ENCODE data around the gene LUZP2.

LUZP2 gene

DNA sequence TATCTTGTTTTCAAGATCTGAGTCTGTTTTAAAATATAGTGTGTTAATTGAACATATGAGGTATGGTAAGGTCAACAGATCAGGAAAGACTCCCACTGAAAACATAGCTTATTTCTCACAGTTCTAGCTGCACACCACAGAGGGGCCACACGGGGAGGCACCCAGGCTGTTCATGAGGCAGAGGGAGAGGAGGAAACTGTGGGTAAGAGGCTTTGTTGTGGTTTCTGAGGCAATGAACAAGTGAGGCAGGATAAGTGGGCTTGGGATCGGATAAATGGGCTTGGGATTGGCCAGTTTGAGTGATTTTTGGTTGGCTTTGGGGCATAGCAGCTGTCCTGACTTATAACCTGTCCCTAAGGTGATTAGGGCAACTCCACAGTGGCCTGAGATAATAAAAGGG, 242.1 kb downstream of the LUZP2 start:
- no peak overlapping the region for H3K27ac ChIP-seq
- no peak for TF ChIP-seq ZFX (IDR thresholded peaks at IDR 0.05; ENCODE audit: borderline replicate concordance)
- TF ChIP-seq, protein P1, sequence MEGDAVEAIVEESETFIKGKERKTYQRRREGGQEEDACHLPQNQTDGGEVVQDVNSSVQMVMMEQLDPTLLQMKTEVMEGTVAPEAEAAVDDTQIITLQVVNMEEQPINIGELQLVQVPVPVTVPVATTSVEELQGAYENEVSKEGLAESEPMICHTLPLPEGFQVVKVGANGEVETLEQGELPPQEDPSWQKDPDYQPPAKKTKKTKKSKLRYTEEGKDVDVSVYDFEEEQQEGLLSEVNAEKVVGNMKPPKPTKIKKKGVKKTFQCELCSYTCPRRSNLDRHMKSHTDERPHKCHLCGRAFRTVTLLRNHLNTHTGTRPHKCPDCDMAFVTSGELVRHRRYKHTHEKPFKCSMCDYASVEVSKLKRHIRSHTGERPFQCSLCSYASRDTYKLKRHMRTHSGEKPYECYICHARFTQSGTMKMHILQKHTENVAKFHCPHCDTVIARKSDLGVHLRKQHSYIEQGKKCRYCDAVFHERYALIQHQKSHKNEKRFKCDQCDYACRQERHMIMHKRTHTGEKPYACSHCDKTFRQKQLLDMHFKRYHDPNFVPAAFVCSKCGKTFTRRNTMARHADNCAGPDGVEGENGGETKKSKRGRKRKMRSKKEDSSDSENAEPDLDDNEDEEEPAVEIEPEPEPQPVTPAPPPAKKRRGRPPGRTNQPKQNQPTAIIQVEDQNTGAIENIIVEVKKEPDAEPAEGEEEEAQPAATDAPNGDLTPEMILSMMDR (IDR thresholded peaks at IDR 0.05), result no peak

GRCh38 chr11:24739637-24740036, 242.8 kb downstream of the LUZP2 start:
- TF ChIP-seq, protein P1 (IDR thresholded peaks at IDR 0.05), result no peak
- no peak for TF ChIP-seq ZFX (IDR thresholded peaks at IDR 0.05; ENCODE audit: borderline replicate concordance)

DNA sequence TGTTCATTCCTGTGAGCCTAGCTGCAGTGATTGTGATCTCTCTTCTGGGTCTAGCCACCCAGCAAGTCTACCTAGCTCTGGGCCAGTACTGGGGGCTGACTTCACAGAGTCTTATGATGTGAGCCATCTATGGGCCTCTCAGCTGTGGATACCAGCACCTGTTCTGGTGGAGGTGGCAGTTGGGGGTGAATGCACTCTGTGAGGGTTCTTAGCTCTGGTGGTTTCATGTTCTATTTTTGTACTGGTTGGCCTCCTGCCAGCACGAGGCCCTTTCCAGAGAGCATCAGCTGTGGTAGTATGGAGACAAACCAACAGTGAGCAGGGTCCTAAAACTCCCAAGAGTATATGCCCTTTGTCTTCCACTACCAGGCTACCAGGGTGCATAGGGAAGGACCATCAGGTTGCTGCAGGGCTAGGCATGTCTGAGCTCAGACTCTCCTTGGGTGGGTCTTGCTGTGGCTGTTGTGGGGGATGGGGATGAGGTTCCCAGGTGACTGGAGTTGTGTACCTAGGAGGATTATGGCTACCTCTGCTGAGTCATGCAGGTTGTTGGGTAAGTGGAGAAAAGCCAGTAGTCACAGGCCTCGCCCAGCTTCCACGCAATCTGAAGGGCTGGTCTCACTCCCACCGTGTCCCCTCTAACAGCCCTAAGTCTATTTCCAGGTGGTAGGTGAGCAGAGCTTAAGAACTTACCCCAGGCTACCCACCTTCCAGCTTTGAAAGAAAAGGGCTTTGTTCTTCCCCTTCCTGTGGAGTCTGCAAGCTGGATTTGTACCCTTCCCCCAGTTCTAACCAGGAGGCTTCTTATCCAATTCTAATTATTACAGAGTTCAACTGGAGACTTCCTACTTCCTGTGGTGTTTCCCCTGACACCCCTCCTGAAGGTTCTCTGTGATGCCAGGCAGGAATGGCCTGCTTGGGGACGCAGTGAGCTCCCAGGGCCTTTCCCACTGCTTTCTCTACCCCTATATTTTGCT, 250.7 kb downstream of the LUZP2 start:
- TF ChIP-seq, protein P1 (IDR thresholded peaks at IDR 0.05), result no peak
- no peak for TF ChIP-seq ZFX (IDR thresholded peaks at IDR 0.05; ENCODE audit: borderline replicate concordance)
- no peak overlapping the region for H3K27ac ChIP-seq

More at GRCh38 chr11:24739637-24740036, 242.8 kb downstream of the LUZP2 start:
- no peak overlapping the region for H3K27ac ChIP-seq

GRCh38 chr11:24748261-24748660, 251.4 kb downstream of the LUZP2 start:
- TF ChIP-seq ZFX (IDR thresholded peaks at IDR 0.05; ENCODE audit: borderline replicate concordance), result no peak
- TF ChIP-seq, protein P1 (IDR thresholded peaks at IDR 0.05), result no peak
- H3K27ac ChIP-seq, result no peak overlapping the region

DNA sequence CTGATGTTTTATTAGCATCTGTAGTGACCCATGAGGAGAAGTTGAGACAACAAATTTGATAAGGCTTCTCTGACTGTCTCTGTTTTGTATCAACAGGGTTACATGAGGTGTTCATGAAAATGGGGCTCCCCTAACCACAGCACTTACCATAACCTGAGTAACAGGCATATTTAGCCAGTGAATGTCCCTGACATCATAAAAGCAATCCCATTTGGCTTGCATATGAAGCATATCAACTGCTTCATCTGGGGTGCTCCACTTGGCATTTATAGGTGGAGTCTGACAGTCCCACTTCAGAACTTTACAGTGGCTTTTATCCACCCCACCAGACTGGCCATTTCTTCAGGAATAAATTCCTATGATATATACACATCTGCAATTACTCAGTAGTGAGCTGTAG, 257.6 kb downstream of the LUZP2 start:
- no peak overlapping the region for H3K27ac ChIP-seq
- TF ChIP-seq ZFX (IDR thresholded peaks at IDR 0.05; ENCODE audit: borderline replicate concordance), result no peak
- TF ChIP-seq, protein P1 (IDR thresholded peaks at IDR 0.05), result no peak

DNA sequence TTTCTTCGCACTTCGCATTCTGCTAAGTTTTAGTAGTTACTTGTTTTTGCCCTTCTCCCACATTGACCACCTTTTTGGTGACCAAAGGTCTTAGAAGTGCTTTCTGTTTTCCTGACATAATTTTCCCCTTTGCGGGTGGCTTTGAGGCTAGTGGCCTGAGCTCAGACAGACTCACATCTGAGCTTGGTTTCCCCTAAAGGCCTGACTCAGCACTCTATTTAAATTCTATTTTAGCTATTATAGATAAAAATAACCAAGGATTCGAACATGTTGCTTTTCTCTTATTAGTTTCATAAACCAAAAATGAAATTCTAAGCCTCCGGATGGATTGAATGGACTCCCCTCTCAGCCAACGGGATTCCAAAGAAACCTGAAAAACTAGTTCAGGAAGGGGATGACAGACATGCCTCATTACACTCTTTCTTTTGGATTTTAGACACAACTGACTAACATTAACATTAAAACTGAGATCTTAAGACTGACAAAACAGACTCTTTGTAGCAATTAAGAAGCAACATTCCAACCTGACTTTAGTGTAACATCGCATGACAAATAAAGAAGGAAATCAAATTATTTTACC, 258.5 kb downstream of the LUZP2 start:
- TF ChIP-seq, protein P1 (IDR thresholded peaks at IDR 0.05), result no peak
- no peak overlapping the region for H3K27ac ChIP-seq

DNA sequence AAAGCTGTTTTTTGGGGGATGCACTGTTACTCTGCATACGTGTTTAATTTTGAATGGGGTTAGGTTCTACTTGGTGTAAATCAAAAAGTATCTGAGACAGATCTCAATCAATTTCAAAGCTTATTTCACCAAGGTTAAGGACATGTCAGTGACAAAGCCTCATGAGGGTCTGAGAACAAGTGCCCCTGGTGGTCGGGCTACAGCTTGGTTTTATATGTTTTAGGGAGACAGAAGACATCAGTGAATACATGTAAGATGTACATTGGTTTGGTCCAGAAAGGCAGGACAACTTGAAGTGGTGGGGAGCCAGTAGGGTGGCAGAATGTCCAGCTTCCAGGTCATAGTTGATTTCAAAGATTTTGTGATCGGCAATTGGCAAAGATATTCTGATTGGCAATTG, 262.9 kb downstream of the LUZP2 start:
- TF ChIP-seq ZFX (IDR thresholded peaks at IDR 0.05; ENCODE audit: borderline replicate concordance), result no peak
- TF ChIP-seq, protein P1 (IDR thresholded peaks at IDR 0.05), result no peak
- no peak overlapping the region for H3K27ac ChIP-seq

Data from 22Rv1 (cell line).